Liver (tissue), 9 donors: Measurements from ENCODE around the gene FGFRL1. TPM values are rescaled to one million over a fixed set of nuclear protein-coding genes. Genes with fewer than 3 reads are reported as not detected.

Experiments
- DNase-seq: peaks from one replicate; pipeline ENCODE4 v3.0.0-alpha.2; 2017; ENCODE audit warnings: low spot score
- H3K27ac ChIP-seq, 2 donors: one replicate each; pipeline ENCODE4 v1.7.0; 2013; ENCODE audit warnings: inconsistent platforms in 2 of 2, low read length in 2 of 2, control low read depth in 1 of 2, low read depth in 1 of 2, mild to moderate bottlenecking in 1 of 2
- H3K27me3 ChIP-seq, 4 donors: one replicate each; pipeline versions ENCODE4 v1.6.1 to v1.7.0; 2013; ENCODE audit warnings: low read length in 3 of 4, inconsistent platforms in 1 of 4, mild to moderate bottlenecking in 1 of 4, moderate library complexity in 1 of 4; ENCODE audit not compliant: control insufficient read depth in 4 of 4, insufficient read depth in 4 of 4
- H3K36me3 ChIP-seq, 4 donors: one replicate each; pipeline versions ENCODE4 v1.6.1 to v1.7.0; 2013; ENCODE audit warnings: low read length in 3 of 4, mild to moderate bottlenecking in 3 of 4, low read depth in 1 of 4, moderate library complexity in 1 of 4; ENCODE audit not compliant: control insufficient read depth in 4 of 4, insufficient read depth in 3 of 4
- H3K4me1 ChIP-seq, 4 donors: one replicate each; pipeline versions ENCODE4 v1.6.1 to v1.7.0; 2013; ENCODE audit warnings: low read length in 3 of 4, mild to moderate bottlenecking in 3 of 4, moderate library complexity in 1 of 4; ENCODE audit not compliant: control insufficient read depth in 4 of 4, insufficient read depth in 4 of 4
- H3K4me3 ChIP-seq, 3 donors: one replicate each; pipeline versions ENCODE4 v1.6.1 to v1.7.0; 2013; ENCODE audit warnings: low read length in 3 of 3, control low read depth in 1 of 3, low read depth in 1 of 3, mild to moderate bottlenecking in 1 of 3
- H3K9ac ChIP-seq, 2 donors: one replicate each; pipeline ENCODE4 v1.7.0; 2013; ENCODE audit warnings: low read length in 2 of 2, mild to moderate bottlenecking in 2 of 2, moderate library complexity in 2 of 2, control low read depth in 1 of 2, low read depth in 1 of 2
- H3K9me3 ChIP-seq, 4 donors: one replicate each; pipeline versions ENCODE4 v1.6.1 to v1.7.0; 2013; ENCODE audit warnings: low read length in 3 of 4; ENCODE audit not compliant: control insufficient read depth in 4 of 4
- ATF3 ChIP-seq: IDR thresholded peaks from 2 replicates; pipeline ENCODE4 v1.6.1; 2016; ENCODE audit warnings: antibody characterized with exemption
- CTCF ChIP-seq: fragments of 150-350 bp; IDR thresholded peaks from 2 replicates; pipeline ENCODE4 v1.5.1; 2017; ENCODE audit warnings: improper control_type of control experiment, low read depth, low read length; ENCODE audit not compliant: missing input control
- EGR1 ChIP-seq, 2 donors: IDR thresholded peaks; 2 replicates each; pipeline ENCODE4 v1.6.1; 2016 to 2018; ENCODE audit warnings: antibody characterized with exemption in 2 of 2, low read depth in 2 of 2
- FOXA1 ChIP-seq: IDR thresholded peaks from 2 replicates; pipeline ENCODE4 v1.6.1; 2016; ENCODE audit warnings: antibody characterized with exemption
- FOXA2 ChIP-seq: IDR thresholded peaks from 2 replicates; pipeline ENCODE4 v1.6.1; 2016; ENCODE audit warnings: antibody characterized with exemption
- GABPA ChIP-seq, 2 donors: IDR thresholded peaks in 1 of 2; conservative IDR thresholded peaks in 1 of 2; 2 replicates each; pipeline ENCODE4 v1.6.1; 2016; ENCODE audit warnings: antibody characterized with exemption in 2 of 2, mild to moderate bottlenecking in 1 of 2, moderate library complexity in 1 of 2
- HNF4A ChIP-seq, 2 donors: conservative IDR thresholded peaks; 2 replicates each; pipeline ENCODE4 v1.6.1; 2016; ENCODE audit warnings: antibody characterized with exemption in 2 of 2, mild to moderate bottlenecking in 2 of 2
- HNF4G ChIP-seq: IDR thresholded peaks from 2 replicates; pipeline ENCODE4 v1.6.1; 2016; ENCODE audit warnings: antibody characterized with exemption
- MAX ChIP-seq: IDR thresholded peaks from 2 replicates; pipeline ENCODE4 v1.6.1; 2016; ENCODE audit warnings: antibody characterized with exemption
- NR2F2 ChIP-seq: IDR thresholded peaks from 2 replicates; pipeline ENCODE4 v1.6.1; 2016; ENCODE audit warnings: antibody characterized with exemption
- RAD21 ChIP-seq, 2 donors: IDR thresholded peaks; 2 replicates each; pipeline ENCODE4 v1.6.1; 2016; ENCODE audit warnings: antibody characterized with exemption in 2 of 2, mild to moderate bottlenecking in 2 of 2
- REST ChIP-seq: IDR thresholded peaks from 2 replicates; pipeline ENCODE4 v1.6.1; 2016; ENCODE audit warnings: antibody characterized with exemption, mild to moderate bottlenecking
- RXRA ChIP-seq, 2 donors: IDR thresholded peaks; 2 replicates each; pipeline ENCODE4 v1.6.1; 2017 to 2018; ENCODE audit warnings: antibody characterized with exemption in 2 of 2, mild to moderate bottlenecking in 1 of 2
- SP1 ChIP-seq: IDR thresholded peaks from 2 replicates; pipeline ENCODE4 v1.6.1; 2018; ENCODE audit warnings: antibody characterized with exemption, mild to moderate bottlenecking
- TAF1 ChIP-seq: conservative IDR thresholded peaks from 2 replicates; pipeline ENCODE4 v1.6.1; 2016; ENCODE audit warnings: antibody characterized with exemption, mild to moderate bottlenecking
- YY1 ChIP-seq: IDR thresholded peaks from 2 replicates; pipeline ENCODE4 v1.6.1; 2016; ENCODE audit warnings: antibody characterized with exemption, mild to moderate bottlenecking
- ZBTB33 ChIP-seq: IDR thresholded peaks from 2 replicates; pipeline ENCODE4 v1.6.1; 2016; ENCODE audit warnings: antibody characterized with exemption
- WGBS: extraction: QIAGEN DNeasy Blood & Tissue Kit; methylation state at CpG from one replicate; pipeline ENCODE4 v1.1.7; 2013; 5-methylcytosine and 5-hydroxymethylcytosine counted together
- polyA plus RNA-seq, 2 donors: library from polyadenylated mRNA; stranded (reverse) in 1 of 2; unstranded in 1 of 2; fragments of 200-250 nt in 1 of 2; fragments of >200 nt in 1 of 2; fragmentation: Nextera tagmentation in 1 of 2; extraction: Ambion mirVana in 1 of 2; gene quantifications; one replicate each; pipeline versions ENCODE4 v1.2.1 to v1.2.3, GENCODE V29; 2013 to 2015
- total RNA-seq, 2 donors: library from RNA; depleted of rRNA; stranded (reverse); fragments of >200 nt; gene quantifications; one replicate each; pipeline ENCODE4 v1.2.3, GENCODE V29; 2014
- donor health status: healthy.
- donor health status: healthy.
- donor health status: healthy.
- donor health status: healthy.
- donor health status: healthy.

FGFRL1 gene
- total and polyA plus RNA-seq, 4 donors, result 14.2 to 49.1 (median 22.4) TPM

- DNase-seq, result no peak
- no peak for TF ChIP-seq NR2F2
- no peak for TF ChIP-seq HNF4G
- TF ChIP-seq YY1, result no peak
- no peak for TF ChIP-seq FOXA1
- TF ChIP-seq TAF1, result no peak
- no peak for TF ChIP-seq ZBTB33
- no peak for TF ChIP-seq MAX
- TF ChIP-seq RAD21 (IDR thresholded peaks at IDR 0.05), result no peak
- TF ChIP-seq GABPA (IDR thresholded peaks at IDR 0.05 in 1 of 2, conservative IDR thresholded peaks at IDR 0.05 in 1 of 2), result no peak
- TF ChIP-seq EGR1 (IDR thresholded peaks at IDR 0.05; ENCODE audit: low read depth in 2 of 2), result no peak
- no peak for TF ChIP-seq CTCF
- no peak for TF ChIP-seq SP1
- TF ChIP-seq ATF3, result no peak
- peaks cover 0 to 1% (median 0%) of the 10 kb centered on the region in 4 donors for H3K4me1 ChIP-seq
- no peak overlapping the region for H3K9ac ChIP-seq
- H3K36me3 ChIP-seq, result peaks cover 0 to 15% (median under 1%) of the 10 kb centered on the region in 4 donors
- H3K27me3 ChIP-seq, result no peaks in the 10 kb centered on the region
- H3K27ac ChIP-seq, result no peak overlapping the region
- H3K4me3 ChIP-seq, result no peak overlapping the region
- 83% methylated on average over 9 of the region's 9 CpGs for WGBS
- H3K9me3 ChIP-seq, result no peaks in the 10 kb centered on the region
Observed at GRCh38 chr4:1019320-1019719, 7.9 kb downstream of the FGFRL1 start.

GRCh38 chr4:1019729-1020470 is 8.5 kb downstream of the FGFRL1 start:
- DNase-seq, result no peak
- no peak overlapping the region for H3K9ac ChIP-seq
- no peaks in the 10 kb centered on the region for H3K9me3 ChIP-seq
- H3K4me1 ChIP-seq, result no peaks in the 10 kb centered on the region
- H3K36me3 ChIP-seq, result peaks cover 0 to 20% (median 3%) of the 10 kb centered on the region in 4 donors
- no peak overlapping the region for H3K4me3 ChIP-seq
- no peak overlapping the region for H3K27ac ChIP-seq
- H3K27me3 ChIP-seq, result no peaks in the 10 kb centered on the region
- WGBS, result 82% methylated on average over 23 of the region's 23 CpGs
- TF ChIP-seq FOXA2 (no peak), TAF1 (no peak), GABPA (IDR thresholded peaks at IDR 0.05 in 1 of 2, conservative IDR thresholded peaks at IDR 0.05 in 1 of 2) (no peak), REST (no peak), HNF4A (conservative IDR thresholded peaks at IDR 0.05) (no peak), CTCF (no peak), MAX (no peak), YY1 (no peak), EGR1 (IDR thresholded peaks at IDR 0.05; ENCODE audit: low read depth in 2 of 2) (no peak), ZBTB33 (no peak), RAD21 (IDR thresholded peaks at IDR 0.05) (no peak), HNF4G (no peak), ATF3 (no peak), RXRA (IDR thresholded peaks at IDR 0.05) (no peak), SP1 (no peak)
